ENCODE data around the gene MBNL2. TPM values are rescaled to one million over a fixed set of nuclear protein-coding genes. Genes with fewer than 3 reads are reported as not detected.

The MBNL2 gene
- total and polyA plus RNA-seq, 2 of the 13 experiments (the other 11 are each of a cell fraction or from before 2014, with no cell fraction given): 30.8 to 59.0 TPM

- TF ChIP-seq TFDP1 (CRISPR knock-in tag; IDR thresholded peaks at IDR 0.05; ENCODE audit: borderline replicate concordance) (peak; percentile 77), ZNF34 (CRISPR knock-in tag; IDR thresholded peaks at IDR 0.05; ENCODE audit: borderline replicate concordance) (peak; percentile 55; the same call in 1 of the 2 replicates), RBAK (CRISPR knock-in tag; IDR thresholded peaks at IDR 0.05) (no peak), BHLHE40 (IDR thresholded peaks at IDR 0.05; ENCODE audit: low read length) (no peak), AHDC1 (CRISPR knock-in tag; IDR thresholded peaks at IDR 0.05; ENCODE audit: borderline replicate concordance) (0 out of 2 replicates have a peak, but pooled peaks have one; percentile 6), ZNF550 (CRISPR knock-in tag; IDR thresholded peaks at IDR 0.05; ENCODE audit: borderline replicate concordance) (no peak), MLX (CRISPR knock-in tag; IDR thresholded peaks at IDR 0.05) (no peak), PHF8 (CRISPR knock-in tag; IDR thresholded peaks at IDR 0.05) (peak; percentile 51; the same call in 1 of the 2 replicates), ZNF678 (CRISPR knock-in tag; IDR thresholded peaks at IDR 0.05) (no peak), SP140L (CRISPR knock-in tag; IDR thresholded peaks at IDR 0.05; ENCODE audit: borderline replicate concordance) (0 out of 2 replicates have a peak, but pooled peaks have one; percentile 41), ARHGAP35 (CRISPR knock-in tag; IDR thresholded peaks at IDR 0.05; ENCODE audit: borderline replicate concordance) (no peak), ZNF468 (CRISPR knock-in tag; IDR thresholded peaks at IDR 0.05) (no peak), ZNF256 (CRISPR knock-in tag; conservative IDR thresholded peaks at IDR 0.05) (no peak), BRF2 (CRISPR knock-in tag; IDR thresholded peaks at IDR 0.05) (0 out of 2 replicates have a peak, but pooled peaks have one; percentile 56), ZNF572 (CRISPR knock-in tag; IDR thresholded peaks at IDR 0.05) (peak; percentile 27; the same call in 1 of the 2 replicates), ZNF614 (CRISPR knock-in tag; IDR thresholded peaks at IDR 0.05; ENCODE audit: borderline replicate concordance) (no peak), SRY (CRISPR knock-in tag; IDR thresholded peaks at IDR 0.05) (no peak; the same call in 1 of the 2 replicates), SNAPC2 (CRISPR knock-in tag; IDR thresholded peaks at IDR 0.05) (0 out of 2 replicates have a peak, but pooled peaks have one; percentile 35)
- TF ChIP-seq, protein P1, sequence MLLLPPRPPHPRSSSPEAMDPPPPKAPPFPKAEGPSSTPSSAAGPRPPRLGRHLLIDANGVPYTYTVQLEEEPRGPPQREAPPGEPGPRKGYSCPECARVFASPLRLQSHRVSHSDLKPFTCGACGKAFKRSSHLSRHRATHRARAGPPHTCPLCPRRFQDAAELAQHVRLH (CRISPR knock-in tag; IDR thresholded peaks at IDR 0.05; ENCODE audit: borderline replicate concordance, low read depth): no peak
Measured at GRCh38 chr13:97433727-97434396, 211.7 kb downstream of the MBNL2 start, which contains the start of gene RAP2A (continued).
